Measurements from ENCODE around the gene ANKMY2. TPM values are rescaled to one million over a fixed set of nuclear protein-coding genes. Genes with fewer than 3 reads are reported as not detected.

The ANKMY2 gene
- total RNA-seq, 1 experiment from 2014 or later = 22.9 TPM

DNA sequence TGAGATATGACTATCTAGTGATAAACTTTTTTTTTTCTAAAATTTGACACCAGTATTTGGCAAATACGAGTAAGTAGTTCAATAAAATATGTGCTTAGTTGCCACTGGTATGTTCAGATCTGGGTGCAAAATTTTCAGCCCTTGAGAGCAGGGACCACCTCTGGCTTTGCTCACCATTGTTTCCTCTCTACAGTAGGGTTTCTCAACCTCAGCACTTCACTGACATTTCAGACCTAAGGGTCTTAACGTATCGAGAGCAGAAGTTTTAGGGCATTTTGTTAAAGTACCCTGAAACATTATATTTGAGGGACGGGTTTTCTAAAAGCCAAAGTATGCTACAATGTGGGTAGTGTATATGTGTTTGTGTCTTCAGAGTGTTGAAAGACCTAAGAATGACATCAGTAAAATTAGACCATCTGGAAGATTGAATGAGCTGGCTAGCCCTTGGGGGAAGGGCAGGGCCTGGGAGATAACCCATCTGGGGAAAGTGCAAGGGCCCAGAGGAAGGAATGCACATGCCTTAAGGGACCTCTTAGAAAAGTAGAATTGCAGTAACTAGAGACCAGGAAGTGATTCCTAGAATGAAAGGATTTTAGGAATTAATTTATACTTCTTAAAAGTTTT, 12.2 kb upstream of the ANKMY2 start:
- Histone ChIP-seq H2AFZ (no peak overlapping the region), H4K20me1 (ENCODE audit: insufficient read depth) (peaks cover 8% of the 10 kb centered on the region), H3K4me1 (replicated peaks; ENCODE audit: insufficient read depth) (peaks cover 58% of the 10 kb centered on the region), H3K9me3 (ENCODE audit: insufficient read depth, low read depth) (no peaks in the 10 kb centered on the region), H3K4me2 (peak overlapping the region; percentile 61), H3K4me3 (no peak overlapping the region), H3F3A (ENCODE audit: insufficient read depth, low read depth) (peaks cover 31% of the 10 kb centered on the region), H3K79me2 (ENCODE audit: low read depth) (peaks cover 98% of the 10 kb centered on the region), H3K27me3 (ENCODE audit: insufficient read depth, low read depth) (no peaks in the 10 kb centered on the region), H3K36me3 (ENCODE audit: low read depth) (peaks cover 46% of the 10 kb centered on the region), H3K9me2 (ENCODE audit: insufficient read depth) (no peaks in the 10 kb centered on the region), H3K27ac (peak overlapping the region; percentile 47)
- intact Hi-C loops (cut with micrococcal nuclease; ENCODE audit: unreplicated experiment) = loop anchor here (1.0 kb wide), 1 partner anchor 7 kb away; no protein-coding TSS in a partner anchor
- peak; percentile 79 to 83 for DNase-seq
- TF ChIP-seq, protein P1, sequence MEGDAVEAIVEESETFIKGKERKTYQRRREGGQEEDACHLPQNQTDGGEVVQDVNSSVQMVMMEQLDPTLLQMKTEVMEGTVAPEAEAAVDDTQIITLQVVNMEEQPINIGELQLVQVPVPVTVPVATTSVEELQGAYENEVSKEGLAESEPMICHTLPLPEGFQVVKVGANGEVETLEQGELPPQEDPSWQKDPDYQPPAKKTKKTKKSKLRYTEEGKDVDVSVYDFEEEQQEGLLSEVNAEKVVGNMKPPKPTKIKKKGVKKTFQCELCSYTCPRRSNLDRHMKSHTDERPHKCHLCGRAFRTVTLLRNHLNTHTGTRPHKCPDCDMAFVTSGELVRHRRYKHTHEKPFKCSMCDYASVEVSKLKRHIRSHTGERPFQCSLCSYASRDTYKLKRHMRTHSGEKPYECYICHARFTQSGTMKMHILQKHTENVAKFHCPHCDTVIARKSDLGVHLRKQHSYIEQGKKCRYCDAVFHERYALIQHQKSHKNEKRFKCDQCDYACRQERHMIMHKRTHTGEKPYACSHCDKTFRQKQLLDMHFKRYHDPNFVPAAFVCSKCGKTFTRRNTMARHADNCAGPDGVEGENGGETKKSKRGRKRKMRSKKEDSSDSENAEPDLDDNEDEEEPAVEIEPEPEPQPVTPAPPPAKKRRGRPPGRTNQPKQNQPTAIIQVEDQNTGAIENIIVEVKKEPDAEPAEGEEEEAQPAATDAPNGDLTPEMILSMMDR (conservative IDR thresholded peaks at IDR 0.05) = no peak
- TF ChIP-seq EZH2 (IDR thresholded peaks at IDR 0.05; ENCODE audit: low read depth) = no peak
- CTCF ChIA-PET = no interaction called here
- POLR2A ChIA-PET (ENCODE audit: unreplicated experiment) = interaction anchor here (1.2 kb wide), 1 partner anchor 10 kb away, joined by 12 read pairs; no protein-coding TSS in a partner anchor
- no TSS peak for BruUV-seq (replicated peaks)

DNA sequence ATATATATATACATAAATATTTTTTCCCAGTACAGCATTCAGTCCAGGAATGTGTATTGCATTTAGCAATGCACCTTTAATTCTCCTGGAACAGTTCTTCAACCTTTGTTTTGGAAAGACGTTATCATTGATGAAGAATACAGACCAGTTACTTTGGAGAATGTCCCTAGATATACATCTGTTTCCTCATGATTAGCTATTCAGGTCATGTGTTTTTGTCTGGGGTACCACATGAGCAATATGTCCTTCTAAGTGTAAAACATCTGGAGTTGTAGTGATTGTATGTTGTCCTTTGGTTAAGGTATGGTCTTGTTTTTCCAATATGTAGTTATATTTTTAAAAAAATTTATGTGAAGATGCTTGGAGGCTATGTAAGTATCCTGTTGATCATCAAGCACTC, 10.6 kb upstream of the ANKMY2 start:
- Histone ChIP-seq H3K79me2 (ENCODE audit: low read depth) (peaks cover 98% of the 10 kb centered on the region), H2AFZ (no peak overlapping the region), H3K9me3 (ENCODE audit: insufficient read depth, low read depth) (no peaks in the 10 kb centered on the region; the same call in 1 of the 2 replicates), H3F3A (ENCODE audit: insufficient read depth, low read depth) (peaks cover 25% of the 10 kb centered on the region), H3K36me3 (ENCODE audit: low read depth) (peaks cover 49% of the 10 kb centered on the region), H3K4me3 (no peak overlapping the region), H3K27ac (no peak overlapping the region), H3K27me3 (ENCODE audit: insufficient read depth, low read depth) (no peaks in the 10 kb centered on the region), H4K20me1 (ENCODE audit: insufficient read depth) (peaks cover 13% of the 10 kb centered on the region), H3K9me2 (ENCODE audit: insufficient read depth) (no peaks in the 10 kb centered on the region), H3K4me1 (replicated peaks; ENCODE audit: insufficient read depth) (peaks cover 49% of the 10 kb centered on the region), H3K4me2 (no peak overlapping the region)
- ChIA-PET CTCF (no interaction called here), POLR2A (ENCODE audit: unreplicated experiment) (no interaction called here)
- no TSS peak for BruUV-seq (replicated peaks)
- no peak for TF ChIP-seq EZH2 (IDR thresholded peaks at IDR 0.05; ENCODE audit: low read depth)
- TF ChIP-seq, protein P1 (conservative IDR thresholded peaks at IDR 0.05) = no peak
- DNase-seq = no peak
- intact Hi-C loops (cut with micrococcal nuclease; ENCODE audit: unreplicated experiment) = no loop called here

DNA sequence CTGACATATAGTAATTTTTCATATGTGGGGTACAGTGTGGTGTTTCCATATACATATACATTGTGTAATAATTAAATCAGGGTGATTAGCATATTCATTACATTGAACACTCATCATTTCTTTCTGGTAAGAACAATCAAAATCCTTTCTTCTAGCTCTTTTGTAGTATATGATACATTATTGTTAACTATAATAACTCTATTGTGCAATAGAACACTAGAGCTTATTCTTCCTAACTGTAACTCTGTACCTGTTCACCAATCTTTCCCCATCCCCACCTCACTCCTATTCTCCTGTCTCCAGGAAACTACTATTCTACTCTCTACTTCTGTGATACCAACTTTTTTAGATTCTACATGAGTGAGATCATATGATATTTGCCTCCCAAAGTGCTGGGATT, 9.8 kb upstream of the ANKMY2 start:
- no peak for DNase-seq

More for the DNA sequence above, 9.8 kb upstream of the ANKMY2 start:
- Histone ChIP-seq H3F3A (ENCODE audit: insufficient read depth, low read depth) (peaks cover 19% of the 10 kb centered on the region), H2AFZ (no peak overlapping the region), H3K4me2 (no peak overlapping the region), H3K9me2 (ENCODE audit: insufficient read depth) (no peaks in the 10 kb centered on the region), H3K36me3 (ENCODE audit: low read depth) (peaks cover 53% of the 10 kb centered on the region), H3K27ac (no peak overlapping the region), H3K4me3 (no peak overlapping the region), H3K9me3 (ENCODE audit: insufficient read depth, low read depth) (no peaks in the 10 kb centered on the region; the same call in 1 of the 2 replicates), H3K79me2 (ENCODE audit: low read depth) (peaks cover 98% of the 10 kb centered on the region), H3K27me3 (ENCODE audit: insufficient read depth, low read depth) (no peaks in the 10 kb centered on the region), H3K4me1 (replicated peaks; ENCODE audit: insufficient read depth) (peaks cover 46% of the 10 kb centered on the region), H4K20me1 (ENCODE audit: insufficient read depth) (peaks cover 13% of the 10 kb centered on the region)
- no TSS peak for BruUV-seq (replicated peaks)
- intact Hi-C loops (cut with micrococcal nuclease; ENCODE audit: unreplicated experiment) = no loop called here
- ChIA-PET POLR2A (ENCODE audit: unreplicated experiment) (no interaction called here), CTCF (no interaction called here)
- TF ChIP-seq, protein P1 (conservative IDR thresholded peaks at IDR 0.05) = no peak
- no peak for TF ChIP-seq EZH2 (IDR thresholded peaks at IDR 0.05; ENCODE audit: low read depth)
